ENCODE measurements around the gene GAGE10. TPM values are rescaled to one million over a fixed set of nuclear protein-coding genes. Genes with fewer than 3 reads are reported as not detected.

GAGE10 gene
- total RNA-seq, 1 donor from 2014 or later, result not detected

DNA sequence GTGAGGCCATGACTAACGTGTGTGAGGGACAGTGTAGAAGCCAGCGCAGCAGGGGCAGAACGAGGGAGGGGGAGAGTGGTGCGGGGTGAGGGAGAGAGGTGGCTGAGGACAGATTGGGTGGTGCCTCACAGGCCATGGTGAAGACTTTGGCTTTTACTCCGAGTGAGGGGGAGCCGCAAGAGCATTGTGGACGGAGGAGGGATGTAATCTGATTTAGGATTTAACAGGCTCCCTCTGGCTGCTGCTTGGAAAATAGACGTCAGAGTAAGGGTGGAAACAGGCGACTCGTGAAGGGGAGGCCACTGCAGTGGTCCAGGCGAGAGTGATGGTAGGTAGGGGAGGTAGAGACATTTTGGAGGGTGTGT is 20.8 kb upstream of the GAGE10 start:
- FAIRE-seq, result peak; percentile 70
- H3K27ac Mint-ChIP-seq (ENCODE audit: unreplicated experiment), result no peak overlapping the region

DNA sequence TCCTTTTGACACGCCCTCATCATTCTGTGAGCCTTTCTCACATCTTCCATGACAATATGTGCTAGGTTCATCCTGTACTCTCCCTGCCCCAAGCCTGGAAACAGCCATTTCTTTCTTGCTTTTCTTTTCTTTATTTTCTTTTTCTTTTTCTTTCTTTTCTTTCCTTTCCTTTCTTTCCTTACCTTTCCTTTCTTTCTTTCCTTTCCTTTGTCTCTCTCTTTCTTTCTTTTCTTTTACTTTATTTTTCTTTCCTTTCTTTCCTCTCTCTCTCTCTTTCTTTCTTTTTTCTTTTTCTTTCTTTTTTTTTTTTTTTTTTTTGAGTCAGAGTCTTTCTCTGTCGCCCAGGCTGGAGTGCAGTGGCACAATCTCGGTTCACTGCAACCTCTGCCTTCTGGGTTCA is 19.2 kb upstream of the GAGE10 start:
- no peaks in the 10 kb centered on the region for H3K4me1 ChIP-seq (ENCODE audit: insufficient read depth, low read length)
- no peaks in the 10 kb centered on the region for H3K9me3 Mint-ChIP-seq (ENCODE audit: unreplicated experiment)
- H3K27ac ChIP-seq (ENCODE audit: low read depth, low read length), result no peak overlapping the region
- H3K4me1 Mint-ChIP-seq (ENCODE audit: low read depth, unreplicated experiment), result peaks cover 6% of the 10 kb centered on the region
- H2AFZ ChIP-seq (ENCODE audit: low read depth, low read length), result no peak overlapping the region
- H3K4me3 ChIP-seq (ENCODE audit: insufficient read depth, low read depth, low read length), result no peak overlapping the region
- no peak for TF ChIP-seq EZH2 (IDR thresholded peaks at IDR 0.05; ENCODE audit: insufficient read depth, low read length)
- TF ChIP-seq, protein P1, sequence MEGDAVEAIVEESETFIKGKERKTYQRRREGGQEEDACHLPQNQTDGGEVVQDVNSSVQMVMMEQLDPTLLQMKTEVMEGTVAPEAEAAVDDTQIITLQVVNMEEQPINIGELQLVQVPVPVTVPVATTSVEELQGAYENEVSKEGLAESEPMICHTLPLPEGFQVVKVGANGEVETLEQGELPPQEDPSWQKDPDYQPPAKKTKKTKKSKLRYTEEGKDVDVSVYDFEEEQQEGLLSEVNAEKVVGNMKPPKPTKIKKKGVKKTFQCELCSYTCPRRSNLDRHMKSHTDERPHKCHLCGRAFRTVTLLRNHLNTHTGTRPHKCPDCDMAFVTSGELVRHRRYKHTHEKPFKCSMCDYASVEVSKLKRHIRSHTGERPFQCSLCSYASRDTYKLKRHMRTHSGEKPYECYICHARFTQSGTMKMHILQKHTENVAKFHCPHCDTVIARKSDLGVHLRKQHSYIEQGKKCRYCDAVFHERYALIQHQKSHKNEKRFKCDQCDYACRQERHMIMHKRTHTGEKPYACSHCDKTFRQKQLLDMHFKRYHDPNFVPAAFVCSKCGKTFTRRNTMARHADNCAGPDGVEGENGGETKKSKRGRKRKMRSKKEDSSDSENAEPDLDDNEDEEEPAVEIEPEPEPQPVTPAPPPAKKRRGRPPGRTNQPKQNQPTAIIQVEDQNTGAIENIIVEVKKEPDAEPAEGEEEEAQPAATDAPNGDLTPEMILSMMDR (IDR thresholded peaks at IDR 0.05; ENCODE audit: insufficient read depth, low read depth, low read length), result no peak
- FAIRE-seq (no peak), DNase-seq (ENCODE audit: low read depth) (no peak)
- H3K27ac Mint-ChIP-seq (ENCODE audit: unreplicated experiment), result no peak overlapping the region
- H4K20me1 ChIP-seq (ENCODE audit: insufficient read depth, low read length), result no peaks in the 10 kb centered on the region
- H3K36me3 Mint-ChIP-seq (ENCODE audit: low read depth, unreplicated experiment), result no peaks in the 10 kb centered on the region
- no peaks in the 10 kb centered on the region for H3K9me3 ChIP-seq (ENCODE audit: insufficient read depth, low read depth, low read length)
- H3K9ac ChIP-seq (ENCODE audit: low read length), result no peak overlapping the region
- H3K79me2 ChIP-seq (ENCODE audit: insufficient read depth, low read length), result no peaks in the 10 kb centered on the region
- no peaks in the 10 kb centered on the region for H3K27me3 ChIP-seq (ENCODE audit: insufficient read depth, low read length)
- H3K4me2 ChIP-seq (ENCODE audit: low read length), result no peak overlapping the region
- no peaks in the 10 kb centered on the region for H3K36me3 ChIP-seq (ENCODE audit: insufficient read depth, low read length)
- no peaks in the 10 kb centered on the region for H3K27me3 Mint-ChIP-seq (ENCODE audit: low read depth, unreplicated experiment)
- H3K4me3 Mint-ChIP-seq (ENCODE audit: unreplicated experiment), result no peak overlapping the region

More for the DNA sequence above, 20.8 kb upstream of the GAGE10 start:
- Histone ChIP-seq H3K9me3 (ENCODE audit: insufficient read depth, low read depth, low read length) (no peaks in the 10 kb centered on the region), H4K20me1 (ENCODE audit: insufficient read depth, low read length) (no peaks in the 10 kb centered on the region), H3K27me3 (ENCODE audit: insufficient read depth, low read length) (no peaks in the 10 kb centered on the region), H3K36me3 (ENCODE audit: insufficient read depth, low read length) (no peaks in the 10 kb centered on the region), H3K9ac (ENCODE audit: low read length) (no peak overlapping the region), H3K4me1 (ENCODE audit: insufficient read depth, low read length) (no peaks in the 10 kb centered on the region), H2AFZ (ENCODE audit: low read depth, low read length) (no peak overlapping the region), H3K4me2 (ENCODE audit: low read length) (peak overlapping the region; percentile 50), H3K4me3 (ENCODE audit: insufficient read depth, low read depth, low read length) (no peak overlapping the region), H3K27ac (ENCODE audit: low read depth, low read length) (no peak overlapping the region), H3K79me2 (ENCODE audit: insufficient read depth, low read length) (no peaks in the 10 kb centered on the region)
- Mint-ChIP-seq H3K4me1 (ENCODE audit: low read depth, unreplicated experiment) (peaks cover 7% of the 10 kb centered on the region), H3K9me3 (ENCODE audit: unreplicated experiment) (no peaks in the 10 kb centered on the region), H3K36me3 (ENCODE audit: low read depth, unreplicated experiment) (no peaks in the 10 kb centered on the region), H3K27me3 (ENCODE audit: low read depth, unreplicated experiment) (no peaks in the 10 kb centered on the region), H3K4me3 (ENCODE audit: unreplicated experiment) (no peak overlapping the region)
- TF ChIP-seq EZH2 (IDR thresholded peaks at IDR 0.05; ENCODE audit: insufficient read depth, low read length), result no peak
- TF ChIP-seq, protein P1 (IDR thresholded peaks at IDR 0.05; ENCODE audit: insufficient read depth, low read depth, low read length), result no peak
- peak; percentile 8 for DNase-seq (ENCODE audit: low read depth)

DNA sequence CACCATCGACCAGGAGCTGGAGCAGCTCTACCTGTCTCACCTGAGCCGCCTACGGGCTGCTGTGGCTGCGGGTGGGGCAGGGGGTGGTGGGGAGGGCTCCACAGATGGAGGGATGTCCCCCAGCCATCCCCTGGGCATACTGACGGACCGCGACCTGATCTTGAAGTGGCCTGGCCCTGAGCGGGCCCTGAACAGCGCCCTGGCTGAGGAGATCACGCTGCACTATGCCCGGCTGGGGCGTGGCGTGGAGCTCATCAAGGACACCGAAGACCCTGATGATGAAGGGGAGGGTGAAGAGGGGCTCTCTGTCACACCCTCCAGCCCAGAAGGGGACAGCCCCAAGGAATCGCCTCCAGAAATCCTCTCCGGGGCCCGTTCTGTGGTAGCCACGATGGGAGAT is 17.3 kb upstream of the GAGE10 start:
- H3K4me2 ChIP-seq (ENCODE audit: low read length), result no peak overlapping the region
- no peak overlapping the region for H3K9ac ChIP-seq (ENCODE audit: low read length)
- no peak overlapping the region for H3K4me3 Mint-ChIP-seq (ENCODE audit: unreplicated experiment)
- no peak for TF ChIP-seq EZH2 (IDR thresholded peaks at IDR 0.05; ENCODE audit: insufficient read depth, low read length)
- TF ChIP-seq, protein P1 (IDR thresholded peaks at IDR 0.05; ENCODE audit: insufficient read depth, low read depth, low read length), result no peak
- no peaks in the 10 kb centered on the region for H3K36me3 ChIP-seq (ENCODE audit: insufficient read depth, low read length)
- no peak overlapping the region for H3K27ac ChIP-seq (ENCODE audit: low read depth, low read length)
- DNase-seq (ENCODE audit: low read depth) (no peak), FAIRE-seq (no peak)
- H4K20me1 ChIP-seq (ENCODE audit: insufficient read depth, low read length), result no peaks in the 10 kb centered on the region
- no peaks in the 10 kb centered on the region for H3K4me1 ChIP-seq (ENCODE audit: insufficient read depth, low read length)
- H3K9me3 ChIP-seq (ENCODE audit: insufficient read depth, low read depth, low read length), result no peaks in the 10 kb centered on the region
- no peaks in the 10 kb centered on the region for H3K27me3 ChIP-seq (ENCODE audit: insufficient read depth, low read length)
- H2AFZ ChIP-seq (ENCODE audit: low read depth, low read length), result no peak overlapping the region
- peaks cover 6% of the 10 kb centered on the region for H3K4me1 Mint-ChIP-seq (ENCODE audit: low read depth, unreplicated experiment)
- no peaks in the 10 kb centered on the region for H3K9me3 Mint-ChIP-seq (ENCODE audit: unreplicated experiment)
- no peaks in the 10 kb centered on the region for H3K79me2 ChIP-seq (ENCODE audit: insufficient read depth, low read length)
- no peaks in the 10 kb centered on the region for H3K36me3 Mint-ChIP-seq (ENCODE audit: low read depth, unreplicated experiment)
- H3K27me3 Mint-ChIP-seq (ENCODE audit: low read depth, unreplicated experiment), result no peaks in the 10 kb centered on the region
- H3K4me3 ChIP-seq (ENCODE audit: insufficient read depth, low read depth, low read length), result no peak overlapping the region
- no peak overlapping the region for H3K27ac Mint-ChIP-seq (ENCODE audit: unreplicated experiment)

Measured in astrocyte (in vitro differentiated cells and primary cell).